GM12872 (cell line): ENCODE measurements around the gene GRAMD4.

Source experiments
- CTCF ChIP-seq: IDR thresholded peaks from 3 replicates; pipeline ENCODE4 v1.5.1; 2011; ENCODE audit warnings: low read depth, mild to moderate bottlenecking, low read length, moderate library complexity; ENCODE audit not compliant: insufficient read depth

GRAMD4 gene

GRCh38 chr22:46640293-46641055, 20.3 kb downstream of the GRAMD4 start:
- TF ChIP-seq CTCF = no peak

GRCh38 chr22:46641811-46642266, 21.7 kb downstream of the GRAMD4 start:
- no peak for TF ChIP-seq CTCF

- TF ChIP-seq CTCF = no peak
These were observed 26.5 kb downstream of the GRAMD4 start for GRCh38 chr22:46646531-46647215.

- no peak for TF ChIP-seq CTCF
These were observed 29.2 kb downstream of the GRAMD4 start for GRCh38 chr22:46649141-46650077.

GRCh38 chr22:46650078-46650810, 30.1 kb downstream of the GRAMD4 start:
- TF ChIP-seq CTCF = no peak

GRCh38 chr22:46651316-46651715, 31.1 kb downstream of the GRAMD4 start:
- no peak for TF ChIP-seq CTCF
